Uterus (tissue), 4 donors: Measurements from ENCODE around the gene PREB. TPM values are rescaled to one million over a fixed set of nuclear protein-coding genes. Genes with fewer than 3 reads are reported as not detected.
A peak's percentile ranks its signal among the peaks of the same experiment; 100 is the strongest.

Experiments
- DNase-seq, 2 donors: peaks; one replicate each; pipeline ENCODE4 v3.0.0-alpha.2; 2019 to 2020
- H3K27ac ChIP-seq, 2 donors: fragments of 200-600 bp; sonication (generic); 1 replicate in 1 of 2; 2 replicates in 1 of 2; pipeline ENCODE4 v1.5.1; 2016 to 2018
- H3K27me3 ChIP-seq, 2 donors: fragments of 200-600 bp; sonication (generic); one replicate each; pipeline ENCODE4 v1.5.1; 2018 to 2019; ENCODE audit warnings: control low read depth in 1 of 2
- H3K36me3 ChIP-seq, 2 donors: fragments of 200-600 bp; sonication (generic); one replicate each; pipeline ENCODE4 v1.5.1; 2019; ENCODE audit warnings: control low read depth in 1 of 2
- H3K4me1 ChIP-seq, 2 donors: fragments of 200-600 bp; sonication (generic); one replicate each; pipeline ENCODE4 v1.5.1; 2018 to 2019; ENCODE audit warnings: control low read depth in 1 of 2
- H3K4me3 ChIP-seq, 2 donors: fragments of 200-600 bp; sonication (generic); 1 replicate in 1 of 2; 2 replicates in 1 of 2; pipeline ENCODE4 v1.5.1; 2018 to 2019; ENCODE audit warnings: mild to moderate bottlenecking in 1 of 2
- H3K9me3 ChIP-seq, 2 donors: fragments of 200-600 bp; sonication (generic); one replicate each; pipeline ENCODE4 v1.5.1; 2019; ENCODE audit warnings: control low read depth in 1 of 2
- CTCF ChIP-seq, 4 experiments: fragments of 200-600 bp in 2 of 4; fragments of 450-650 bp in 2 of 4; sonication (generic) in 2 of 4; IDR thresholded peaks; one replicate each; pipeline ENCODE4 v1.5.1; 2016 to 2019; ENCODE audit warnings: antibody characterized with exemption in 4 of 4, mild to moderate bottlenecking in 2 of 4, moderate library complexity in 1 of 4
- POLR2A ChIP-seq, 2 donors: fragments of 450-650 bp; IDR thresholded peaks; one replicate each; pipeline ENCODE4 v1.6.1; 2016; ENCODE audit warnings: antibody characterized with exemption in 2 of 2, mild to moderate bottlenecking in 1 of 2, moderate library complexity in 1 of 2
- intact Hi-C: fragments of 100-400 bp; cut with DNase I; formaldehyde crosslinking; loops from one replicate; pipeline ENCODE4 v1.15.1; 2023; ENCODE audit warnings: low total_unique reads
- total RNA-seq, 4 donors: library from RNA; depleted of rRNA in 3 of 4; stranded (reverse); fragments of >200 nt in 3 of 4; gene quantifications; one replicate each; pipeline versions ENCODE4 v1.1.0 to v1.2.4, GENCODE V29; 2014 to 2023
- donor health status: DM: yes; HTN: yes; CAD: no.

Gene PREB
- total RNA-seq, 4 donors from 2014 or later = 37.7 to 91.0 (median 62.9) TPM

- Histone ChIP-seq H3K4me3 (no peak overlapping the region), H3K27ac (peak overlapping the region in 1 of 2 donors; percentile 92), H3K4me1 (peaks cover 0 to 4% of the 10 kb centered on the region in 2 donors), H3K27me3 (no peaks in the 10 kb centered on the region), H3K36me3 (no peaks in the 10 kb centered on the region), H3K9me3 (no peaks in the 10 kb centered on the region)
- no peak for TF ChIP-seq POLR2A (IDR thresholded peaks at IDR 0.05)
- no peak for TF ChIP-seq CTCF (IDR thresholded peaks at IDR 0.05)
- intact Hi-C loops = no loop called here
- no peak for DNase-seq
These were observed 13.5 kb upstream of the PREB start for GRCh38 chr2:27147935-27148334.

- no peak for DNase-seq
- Histone ChIP-seq H3K4me1 (no peaks in the 10 kb centered on the region), H3K27me3 (no peaks in the 10 kb centered on the region), H3K27ac (no peak overlapping the region), H3K4me3 (no peak overlapping the region), H3K9me3 (no peaks in the 10 kb centered on the region), H3K36me3 (no peaks in the 10 kb centered on the region)
- TF ChIP-seq POLR2A (IDR thresholded peaks at IDR 0.05) = no peak
- TF ChIP-seq CTCF (IDR thresholded peaks at IDR 0.05) = no peak
- intact Hi-C loops = no loop called here
These were observed 11.2 kb upstream of the PREB start for GRCh38 chr2:27145682-27146081.

- Histone ChIP-seq H3K4me1 (no peaks in the 10 kb centered on the region), H3K27me3 (no peaks in the 10 kb centered on the region), H3K4me3 (no peak overlapping the region), H3K9me3 (no peaks in the 10 kb centered on the region), H3K36me3 (no peaks in the 10 kb centered on the region), H3K27ac (no peak overlapping the region)
- TF ChIP-seq POLR2A (IDR thresholded peaks at IDR 0.05) = no peak
- TF ChIP-seq CTCF (IDR thresholded peaks at IDR 0.05) = no peak
- intact Hi-C loops = no loop called here
- no peak for DNase-seq
These were observed 8.8 kb upstream of the PREB start for GRCh38 chr2:27143285-27143684.

GRCh38 chr2:27139310-27139709 is 4.9 kb upstream of the PREB start, which contains the start of gene PRR30:
TSS of gene PRR30 (minus strand) at chr2:27139410. CDS start at chr2:27138329, 1,081 bp downstream.
- intact Hi-C loops = loop anchor here (10.0 kb wide), 1 partner anchor 55 kb away; no protein-coding TSS in a partner anchor

GRCh38 chr2:27138111-27138510 is 3.7 kb upstream of the PREB start:
- Histone ChIP-seq H3K27ac (no peak overlapping the region), H3K9me3 (no peaks in the 10 kb centered on the region), H3K27me3 (no peaks in the 10 kb centered on the region), H3K36me3 (no peaks in the 10 kb centered on the region), H3K4me1 (peaks cover 0 to 6% of the 10 kb centered on the region in 2 donors), H3K4me3 (no peak overlapping the region)
- DNase-seq = no peak
- intact Hi-C loops = loop anchor here (10.0 kb wide), 1 partner anchor 57 kb away; no protein-coding TSS in a partner anchor
- TF ChIP-seq CTCF (IDR thresholded peaks at IDR 0.05) (no peak), POLR2A (IDR thresholded peaks at IDR 0.05) (no peak)

More at GRCh38 chr2:27139310-27139709, 4.9 kb upstream of the PREB start, which contains the start of gene PRR30:
- no peaks in the 10 kb centered on the region for H3K36me3 ChIP-seq
- no peaks in the 10 kb centered on the region for H3K27me3 ChIP-seq
- no peaks in the 10 kb centered on the region for H3K9me3 ChIP-seq
- H3K4me1 ChIP-seq = no peaks in the 10 kb centered on the region
- TF ChIP-seq POLR2A (IDR thresholded peaks at IDR 0.05) = no peak
- no peak for TF ChIP-seq CTCF (IDR thresholded peaks at IDR 0.05)
- no peak within 1 kb of the TSS for H3K27ac ChIP-seq
- no peak within 1 kb of the TSS for H3K4me3 ChIP-seq
- DNase-seq = no peak
